ENCODE measurements around the gene TTLL9.

The TTLL9 gene

DNA sequence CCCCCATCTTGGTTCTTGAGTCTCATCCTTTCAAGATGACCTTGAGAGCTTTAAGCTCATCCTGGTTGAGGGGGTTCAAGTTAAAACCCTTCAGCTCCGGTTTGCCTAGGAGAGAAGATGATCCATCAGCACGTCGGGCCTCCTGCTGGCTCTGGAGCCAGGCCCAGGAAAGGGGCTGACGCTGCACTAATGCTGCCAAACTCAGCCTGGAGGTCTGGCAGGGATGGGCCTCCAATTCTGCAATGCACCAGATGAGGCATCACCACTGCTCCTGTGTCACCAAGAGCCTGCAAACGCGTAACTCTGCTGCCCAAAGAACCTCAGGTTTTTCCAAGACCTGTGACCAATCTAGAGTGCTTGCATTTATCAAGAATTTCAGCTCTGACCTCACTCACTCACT is 75.4 kb downstream of the TTLL9 start:
- DNase-seq (ENCODE audit: low spot score), result no peak

DNA sequence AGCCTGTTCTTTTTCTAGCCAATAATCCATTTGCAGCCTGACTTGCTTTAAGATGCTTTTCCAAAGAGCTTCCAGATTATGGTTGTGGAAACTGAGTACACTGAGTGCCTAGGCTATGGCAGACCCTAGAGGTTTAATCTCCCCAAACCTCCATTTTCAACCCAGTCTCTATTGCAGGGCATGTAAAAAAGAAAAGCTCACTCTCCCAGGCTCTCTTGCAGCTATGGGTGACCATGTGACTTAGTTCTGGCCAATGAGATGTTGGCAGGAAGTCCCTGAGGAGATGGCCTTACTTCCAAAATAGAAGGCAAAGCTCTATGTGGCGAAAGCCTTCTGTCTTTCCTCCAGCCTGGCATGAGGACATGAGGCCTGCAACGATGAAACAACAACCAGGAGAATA is 77.6 kb downstream of the TTLL9 start:
- no peak for DNase-seq (ENCODE audit: low spot score)

DNA sequence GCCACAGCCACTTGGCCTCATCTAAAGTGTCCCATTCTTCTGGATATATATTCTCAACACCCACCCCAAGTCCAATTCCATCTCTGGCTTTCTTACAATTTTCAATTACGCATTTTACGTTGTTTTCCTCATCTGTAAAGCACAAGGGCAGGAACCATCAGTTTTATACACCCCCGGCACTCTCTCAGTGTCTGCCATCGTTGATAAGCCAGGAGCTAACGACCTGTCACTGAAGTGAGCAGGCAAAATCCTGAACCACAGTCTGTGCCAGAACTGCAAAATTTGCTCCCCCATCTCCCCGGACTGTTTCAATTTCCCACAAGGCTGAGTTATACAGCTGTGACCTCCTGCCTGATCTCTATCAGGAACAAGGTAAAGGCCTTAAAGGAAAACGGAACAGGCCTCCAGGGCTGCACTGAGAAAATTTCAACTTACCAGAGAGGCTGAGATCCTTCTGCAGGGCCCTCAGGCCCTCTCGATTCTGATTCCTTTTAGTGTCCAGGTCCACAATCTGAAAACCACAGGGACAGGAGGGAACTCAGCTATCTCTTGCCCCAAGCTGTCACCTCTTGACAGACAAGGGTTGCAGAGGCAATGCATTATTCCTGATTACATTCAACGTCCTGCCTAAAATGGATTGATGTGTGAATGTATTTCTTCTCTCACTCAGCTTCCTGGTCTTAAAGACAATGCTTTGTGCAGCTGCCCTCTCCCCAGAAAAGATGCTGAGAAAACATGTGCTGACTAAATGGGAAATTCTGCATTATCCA is 79.6 kb downstream of the TTLL9 start:
- DNase-seq (ENCODE audit: low spot score), result peak; percentile 14

DNA sequence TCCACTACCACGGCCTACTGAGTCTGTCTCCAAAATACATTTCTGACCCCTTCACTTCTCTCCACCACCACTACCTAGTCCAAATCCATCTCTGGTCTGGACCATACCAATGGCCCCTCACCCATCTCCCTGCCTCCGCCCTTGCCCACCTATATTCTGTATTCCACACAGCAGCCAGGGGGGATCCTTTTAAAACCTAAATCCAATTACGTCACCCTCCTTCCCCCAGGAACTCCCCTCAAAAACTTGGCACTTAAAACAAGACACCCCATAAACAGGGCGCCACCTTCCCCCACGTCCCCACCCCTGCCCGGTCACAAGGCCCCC is 80.7 kb downstream of the TTLL9 start:
- no peak for DNase-seq (ENCODE audit: low spot score)

DNA sequence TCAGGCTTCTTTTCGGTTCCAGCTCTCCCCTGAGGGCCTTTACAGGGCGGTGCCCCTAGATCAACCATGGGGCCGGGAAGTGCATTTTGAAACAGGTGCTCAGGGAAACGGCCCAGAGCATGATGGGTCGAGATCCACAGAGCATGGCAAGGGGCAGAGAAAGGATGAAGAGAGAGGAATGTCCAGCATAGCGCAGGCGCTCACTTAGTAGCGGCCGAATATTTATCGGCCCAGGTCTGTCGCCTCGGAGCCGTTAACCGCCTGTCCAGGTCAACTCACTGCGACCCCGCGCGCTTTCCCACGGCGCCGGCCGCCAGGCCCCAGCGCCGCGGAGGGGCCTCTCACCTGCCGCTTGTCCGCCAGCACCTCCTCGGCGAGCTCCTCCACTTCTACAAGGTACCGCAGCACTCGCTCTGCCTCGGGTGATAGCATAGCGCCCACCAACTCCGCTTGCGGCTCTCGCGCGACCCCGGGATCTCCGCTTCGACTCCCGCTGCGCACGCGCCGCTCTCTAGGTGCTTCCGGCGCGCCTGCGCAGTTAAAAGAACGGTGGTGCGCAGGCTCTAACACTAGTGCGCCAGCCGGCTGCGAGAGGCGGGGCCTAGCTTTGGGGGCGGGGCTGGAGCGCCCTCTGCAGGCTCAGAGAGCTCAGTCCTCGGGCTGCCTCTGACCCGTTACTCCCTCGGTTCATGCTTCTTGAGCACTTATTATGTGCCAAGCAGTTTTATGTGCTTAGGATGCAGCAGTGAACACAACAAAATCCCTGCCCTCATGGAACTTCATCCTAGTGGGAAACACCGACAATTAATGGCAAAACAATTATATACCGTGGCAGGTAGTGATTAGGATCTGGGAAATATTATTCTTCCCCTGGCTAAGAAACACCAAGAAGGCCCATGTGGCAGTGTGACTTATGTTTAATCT is 81.4 kb downstream of the TTLL9 start, which contains the start of gene PDRG1:
Gene PDRG1, minus strand, starts transcription at position 517 of the 924 bp plus-strand sequence. Its CDS starts 85 bp downstream, at position 432.
- peak; percentile 97 for DNase-seq (ENCODE audit: low spot score)

DNA sequence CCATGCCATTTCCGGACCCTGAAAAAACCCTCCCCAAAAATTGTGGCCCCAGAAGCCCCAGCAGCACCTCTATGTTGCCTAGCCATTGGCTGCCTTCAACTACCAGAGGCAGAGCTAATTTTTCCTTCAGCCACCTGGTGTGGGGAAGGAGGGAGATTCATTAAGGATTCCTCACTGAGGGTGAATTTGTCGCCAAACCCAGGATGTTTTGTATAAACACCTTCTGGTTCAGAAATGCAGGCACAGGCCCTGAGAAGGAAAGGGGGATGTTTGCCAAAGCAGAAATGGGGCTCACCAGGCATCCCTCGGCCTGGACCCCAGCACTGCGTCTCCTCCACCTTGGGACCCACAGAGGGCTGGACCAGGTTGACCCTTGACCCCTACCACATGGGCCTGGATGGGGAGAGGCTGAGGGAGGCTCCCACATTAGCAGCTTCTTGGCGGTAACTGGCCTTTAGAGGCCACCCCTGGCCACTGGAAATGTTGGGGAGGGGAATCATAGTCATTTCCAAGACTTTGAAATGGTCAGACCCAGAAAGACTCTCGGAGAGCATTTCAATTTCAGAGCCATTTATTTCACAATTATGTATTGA is 83.2 kb downstream of the TTLL9 start:
- no peak for DNase-seq (ENCODE audit: low spot score)

DNA sequence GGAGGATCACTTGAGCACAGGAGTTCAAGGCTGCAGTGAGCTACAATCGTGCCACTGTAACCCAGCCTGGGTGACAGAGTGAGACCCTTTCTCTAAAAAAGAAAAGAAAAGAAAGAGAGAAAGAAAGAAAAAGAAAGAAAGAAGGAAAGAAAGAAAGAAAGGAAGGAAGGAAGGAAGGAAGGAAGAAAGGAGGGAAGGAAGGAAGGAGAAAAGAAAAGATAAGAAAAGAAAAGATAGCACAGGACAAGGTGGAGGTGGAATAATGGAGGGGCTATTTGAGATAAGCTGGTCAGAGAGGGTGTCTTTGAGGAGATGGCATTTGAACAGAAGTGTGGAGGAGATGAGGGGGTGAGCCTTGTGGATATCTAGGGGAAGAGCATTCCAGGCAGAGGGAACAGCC is 84.1 kb downstream of the TTLL9 start:
- no peak for DNase-seq (ENCODE audit: low spot score)

DNA sequence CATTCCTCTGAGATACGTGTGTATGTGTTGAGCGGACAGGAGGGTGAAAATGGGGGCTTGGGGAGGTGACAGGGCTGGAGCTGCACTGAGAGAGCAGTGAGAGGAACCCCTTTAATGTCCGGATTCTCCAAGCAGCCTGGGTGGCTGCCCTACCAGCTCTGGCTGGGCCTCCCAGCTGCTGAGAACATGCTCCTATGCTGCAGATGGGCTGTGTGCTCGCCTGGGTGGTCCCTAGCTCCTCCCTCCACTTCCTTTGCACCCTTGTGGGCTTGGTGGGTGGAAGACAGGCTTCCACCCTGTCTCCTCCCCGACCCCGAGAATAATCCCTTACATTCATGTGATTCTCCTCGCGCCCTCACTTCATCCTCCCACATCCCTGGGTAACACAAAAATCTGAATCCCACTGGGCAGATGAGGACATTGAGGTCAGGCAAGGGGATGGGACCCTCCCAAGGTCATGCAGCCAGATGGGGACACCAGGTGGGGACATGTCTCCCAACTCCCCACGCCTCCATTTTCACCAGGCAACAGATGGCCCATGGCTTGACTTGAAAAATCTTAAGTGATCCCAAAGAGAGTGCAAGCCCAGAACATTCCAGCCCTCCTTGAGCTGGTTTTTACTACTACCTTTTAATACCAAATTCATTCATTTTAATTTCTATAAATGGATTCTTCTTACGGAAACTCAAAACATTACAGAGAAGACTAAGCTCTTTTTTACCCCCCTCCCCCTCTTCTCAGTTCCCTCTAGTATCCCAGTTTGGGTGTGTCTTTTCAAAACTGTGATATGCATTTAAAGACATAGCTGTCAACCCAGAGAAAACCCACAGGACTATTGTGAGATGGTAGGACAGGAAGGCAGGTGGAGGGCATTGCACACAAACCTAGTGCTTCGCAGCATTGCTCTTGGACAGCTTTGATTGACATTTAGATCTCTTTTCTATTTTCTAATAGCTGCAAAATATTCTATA is 86.4 kb downstream of the TTLL9 start:
- no peak for DNase-seq (ENCODE audit: low spot score)

DNA sequence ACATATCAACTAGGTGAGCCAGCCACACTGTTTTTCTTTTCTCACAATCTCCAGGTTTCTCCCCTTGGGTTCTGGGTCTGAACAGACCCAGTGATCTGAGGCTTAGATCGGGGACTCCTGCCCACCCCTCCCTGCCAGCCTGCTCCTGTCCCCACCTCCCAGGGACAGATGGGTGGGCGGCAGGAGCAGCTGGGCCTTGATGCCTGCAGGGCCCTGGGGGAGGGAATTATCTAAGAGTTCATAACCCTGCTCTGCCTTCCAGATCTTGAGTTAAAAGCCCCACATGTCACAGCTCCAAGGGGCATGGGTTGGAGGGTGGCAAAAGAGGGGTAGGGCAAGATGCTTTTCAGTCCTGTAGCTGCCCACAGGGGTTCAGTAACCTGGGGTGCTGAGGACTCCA is 92.3 kb downstream of the TTLL9 start:
- no peak for DNase-seq (ENCODE audit: low spot score)

DNA sequence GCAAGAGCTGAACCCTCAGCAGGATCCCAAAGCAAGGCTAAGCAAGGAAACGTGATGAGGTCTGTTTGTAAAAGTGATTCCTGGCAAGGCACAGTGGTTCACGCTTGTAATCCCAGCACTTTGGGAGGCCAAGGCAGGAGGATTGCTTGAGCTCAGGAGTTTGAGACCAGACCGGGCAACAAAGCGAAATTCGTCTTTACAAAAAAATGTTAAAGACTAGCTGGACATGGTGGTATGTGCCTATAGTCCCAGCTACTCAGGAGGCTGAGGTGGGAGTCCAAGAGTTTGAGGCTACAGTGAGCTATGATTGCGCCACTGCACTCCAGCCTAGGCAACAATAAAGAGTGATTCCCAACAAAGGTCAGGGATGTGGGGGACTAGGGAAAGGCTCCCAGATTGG is 93.5 kb downstream of the TTLL9 start:
- no peak for DNase-seq (ENCODE audit: low spot score)

DNA sequence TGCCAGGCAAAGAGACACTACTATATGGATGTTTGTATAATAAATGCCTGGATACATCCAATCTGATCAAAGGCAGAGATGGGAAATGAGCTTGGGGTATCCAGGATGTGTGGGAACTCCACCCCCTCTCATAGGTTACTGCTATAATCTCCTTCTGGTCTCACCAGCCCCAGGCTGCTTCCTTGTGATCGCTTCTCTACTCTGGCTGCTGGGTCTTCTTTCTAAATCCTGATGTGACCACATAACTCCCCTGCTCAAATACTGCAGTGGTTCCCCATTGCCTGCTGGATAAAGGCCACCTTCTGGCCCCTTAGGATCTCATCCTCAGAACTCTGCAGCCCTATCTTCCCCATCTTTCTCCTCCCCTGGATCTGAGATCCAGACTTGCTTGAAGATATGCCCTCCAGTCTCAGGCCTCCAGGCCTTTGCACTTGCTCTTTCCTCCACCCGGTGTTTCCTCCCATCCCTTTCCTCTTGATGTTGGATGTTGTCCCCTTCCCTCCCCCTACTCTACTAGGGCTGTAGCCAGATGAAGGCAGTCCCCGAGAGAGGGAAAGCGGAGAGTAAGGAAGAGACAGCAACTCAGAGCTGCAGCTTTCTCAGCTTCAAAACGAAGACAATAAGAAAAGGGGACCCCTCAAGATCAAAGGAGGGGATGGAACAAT is 96.7 kb downstream of the TTLL9 start:
- DNase-seq (ENCODE audit: low spot score), result no peak

DNA sequence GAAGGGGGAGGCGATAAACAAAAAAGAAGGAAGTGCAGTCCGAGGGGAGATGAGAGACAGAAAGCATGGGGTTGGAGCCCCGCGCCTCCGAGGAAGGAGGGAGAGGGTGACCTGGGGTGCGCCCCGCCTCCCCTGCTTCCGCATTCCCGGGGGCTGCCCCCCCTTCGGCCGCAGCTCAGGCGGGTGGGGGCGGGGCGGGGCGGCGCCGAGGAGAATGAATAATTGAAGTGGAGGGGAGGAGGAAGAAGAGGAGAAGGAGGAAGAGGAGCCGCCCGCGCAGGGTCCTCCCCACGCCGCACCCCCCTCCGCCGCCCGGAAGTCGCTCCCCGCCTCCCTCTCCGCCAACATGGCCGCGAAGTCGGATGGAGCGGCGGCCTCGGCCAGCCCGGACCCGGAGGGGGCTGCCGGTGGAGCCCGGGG is 97.4 kb downstream of the TTLL9 start, which contains the start of gene XKR7:
Gene XKR7, plus strand, starts transcription at position 322 of the 420 bp plus-strand sequence. Its CDS starts 25 bp downstream, at position 347.
- no peak for DNase-seq (ENCODE audit: low spot score)

DNA sequence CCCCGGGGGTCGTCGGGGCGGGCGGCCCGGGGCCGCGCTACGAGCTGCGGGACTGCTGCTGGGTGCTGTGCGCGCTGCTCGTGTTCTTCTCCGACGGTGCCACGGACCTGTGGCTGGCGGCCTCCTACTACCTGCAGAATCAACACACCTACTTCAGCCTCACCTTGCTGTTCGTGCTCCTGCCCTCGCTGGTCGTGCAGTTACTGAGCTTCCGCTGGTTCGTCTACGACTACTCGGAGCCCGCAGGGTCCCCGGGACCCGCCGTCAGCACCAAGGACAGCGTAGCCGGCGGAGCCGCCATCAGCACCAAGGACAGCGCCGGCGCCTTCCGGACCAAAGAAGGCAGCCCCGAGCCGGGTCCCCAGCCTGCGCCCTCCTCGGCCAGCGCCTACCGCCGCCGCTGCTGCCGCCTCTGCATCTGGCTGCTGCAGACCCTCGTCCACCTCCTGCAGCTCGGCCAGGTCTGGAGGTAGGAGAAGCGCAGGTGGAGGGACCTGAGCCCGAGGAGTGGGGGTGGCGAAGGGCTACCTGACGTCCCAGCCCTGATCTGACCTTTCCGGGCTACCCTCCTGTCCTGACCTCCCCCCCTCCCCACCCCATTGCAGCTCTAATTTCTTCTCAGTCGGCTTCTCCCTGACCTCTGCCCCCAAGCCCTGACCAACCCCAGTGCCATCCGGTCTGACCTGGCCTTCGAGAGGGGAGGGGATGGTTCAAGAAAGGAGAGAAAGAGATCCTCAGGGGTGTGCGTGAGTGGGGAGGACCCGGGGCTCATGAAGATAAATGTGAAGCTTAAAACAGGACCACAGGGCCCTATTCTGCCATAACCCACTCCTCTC is 98.1 kb downstream of the TTLL9 start:
- DNase-seq (ENCODE audit: low spot score), result peak; percentile 17

DNA sequence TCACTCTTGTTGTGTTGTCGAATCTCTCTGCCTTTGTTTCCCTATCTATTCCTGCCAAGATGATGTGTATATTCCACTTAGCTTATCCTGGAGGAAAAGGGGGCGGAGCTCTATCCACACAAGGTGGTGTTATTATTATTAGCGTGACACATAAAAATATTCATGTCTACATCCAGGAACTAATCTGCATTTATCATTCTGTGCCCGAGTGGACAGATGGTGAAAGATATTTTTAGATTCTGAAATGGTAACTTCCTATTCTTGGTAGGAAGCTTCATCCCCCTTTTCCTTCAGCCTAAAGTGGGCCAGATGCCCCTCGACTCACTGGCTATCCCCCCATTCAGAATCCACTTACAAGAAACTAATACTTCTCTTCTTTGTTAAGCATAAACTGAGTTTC is 99.6 kb downstream of the TTLL9 start:
- DNase-seq (ENCODE audit: low spot score), result no peak

DNA sequence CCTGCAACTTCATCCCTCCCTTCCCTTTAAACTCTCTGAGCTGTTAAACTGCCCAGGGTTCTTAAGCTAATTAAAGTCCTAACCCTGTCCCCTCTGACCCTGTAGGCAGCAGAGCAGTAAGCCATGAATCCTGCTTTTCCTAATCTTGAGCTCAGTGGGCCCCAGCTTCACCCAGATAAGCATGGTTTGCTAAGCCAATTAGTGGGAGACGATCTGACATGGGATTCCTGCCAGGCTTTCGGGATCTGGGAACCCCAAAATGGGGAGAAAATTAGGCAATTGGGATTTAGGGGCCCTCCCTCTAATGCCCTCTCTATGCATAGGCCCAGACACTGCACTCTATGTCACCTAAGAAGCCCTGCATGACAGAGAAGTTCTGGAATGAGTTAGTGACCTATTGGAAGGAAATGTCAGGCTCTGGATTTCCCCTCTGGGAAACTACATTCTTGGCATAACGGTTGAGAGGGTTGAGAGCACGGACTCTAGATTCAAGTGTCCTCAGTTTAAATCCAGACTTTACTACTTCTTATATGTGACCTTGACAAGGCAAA is 102.1 kb downstream of the TTLL9 start:
- no peak for DNase-seq (ENCODE audit: low spot score)

DNA sequence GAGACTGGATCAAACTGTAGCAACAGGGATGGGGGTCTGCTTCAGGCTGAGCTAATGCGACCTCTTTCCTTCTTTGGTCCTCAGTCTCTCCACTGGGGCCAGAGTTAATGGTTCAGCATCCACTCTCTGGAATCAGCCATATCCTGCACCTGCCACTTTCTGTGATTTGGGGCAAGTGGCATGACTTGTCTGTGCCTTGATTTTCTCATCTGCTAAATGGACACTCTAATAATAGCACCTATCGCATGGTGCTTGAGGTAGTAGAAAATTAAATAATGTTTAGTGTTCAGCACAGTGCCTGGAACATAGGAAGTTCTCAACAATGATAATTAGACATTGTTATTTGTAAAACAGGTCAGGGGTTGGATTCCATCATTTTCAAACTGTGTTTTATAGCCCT is 103.9 kb downstream of the TTLL9 start:
- no peak for DNase-seq (ENCODE audit: low spot score)

DNA sequence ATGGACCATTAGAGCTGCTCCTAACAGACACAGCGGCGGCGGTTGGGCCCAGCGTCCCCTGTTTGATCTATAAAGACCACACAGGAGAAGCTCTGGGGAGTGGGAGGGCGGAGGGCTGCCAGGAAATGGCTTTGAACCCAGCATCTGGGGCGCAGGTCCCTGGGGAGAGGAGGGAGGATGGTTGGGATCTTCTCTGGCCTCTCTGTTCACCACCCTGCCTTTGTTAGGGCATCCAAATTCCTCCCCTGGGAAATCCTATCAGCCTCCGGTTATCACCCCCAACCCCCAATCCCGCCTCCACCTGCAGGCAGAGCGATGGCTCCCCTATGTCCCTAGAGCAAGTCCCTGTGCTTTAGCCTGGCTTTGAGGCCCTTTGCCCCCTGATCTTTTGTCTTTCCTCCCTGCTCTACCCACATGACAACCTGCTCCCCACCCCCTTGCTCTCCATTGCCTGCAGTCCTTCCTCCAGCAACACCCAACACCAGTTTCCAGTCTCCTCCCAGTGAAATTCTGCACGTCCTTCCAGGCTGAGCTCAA is 104.6 kb downstream of the TTLL9 start:
- no peak for DNase-seq (ENCODE audit: low spot score)

DNA sequence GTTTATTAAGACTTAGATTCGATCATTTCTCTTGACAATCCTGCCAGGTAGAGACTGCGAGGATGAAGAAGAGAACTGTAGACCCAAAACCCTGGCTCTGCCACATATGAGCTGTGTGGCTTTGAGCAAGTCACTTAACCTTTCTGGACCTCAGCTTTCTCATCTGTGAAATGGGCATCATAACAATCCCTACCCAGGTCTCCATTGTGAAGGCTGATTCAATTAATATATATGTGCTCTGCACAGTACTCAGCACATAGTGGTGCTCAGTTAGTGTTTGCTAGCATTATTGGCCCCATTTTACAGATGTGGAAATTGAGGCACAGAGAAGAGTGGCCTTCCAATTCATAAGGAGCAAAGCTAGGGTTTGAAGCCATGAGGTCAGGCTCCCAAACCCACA is 105.4 kb downstream of the TTLL9 start:
- DNase-seq (ENCODE audit: low spot score), result no peak

DNA sequence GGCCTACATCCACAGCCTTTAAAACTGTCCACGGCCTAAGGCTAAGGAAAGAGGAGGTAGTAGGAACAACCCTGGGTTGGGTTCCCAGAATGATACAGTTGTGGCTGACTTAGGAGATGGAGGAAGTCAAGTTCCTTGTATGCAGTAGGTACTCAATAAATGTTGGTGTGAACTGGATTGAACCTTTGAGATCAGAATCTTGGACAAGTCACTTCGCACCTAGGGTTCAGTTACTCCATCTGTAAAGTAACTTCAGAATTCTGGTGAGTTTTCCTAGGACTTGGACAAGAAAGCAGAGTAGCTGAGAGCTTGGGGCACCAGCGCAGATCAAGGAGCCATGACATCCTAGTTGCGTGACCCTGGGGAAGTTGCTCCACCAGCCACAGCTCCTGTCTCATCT is 106.6 kb downstream of the TTLL9 start:
- no peak for DNase-seq (ENCODE audit: low spot score)
